T-helper 22 cell (primary cell): Measurements from ENCODE around the gene NXNL2.

Experiments
- DNase-seq: peaks from one replicate; pipeline ENCODE4 v3.0.0-alpha.2; 2020; ENCODE audit warnings: low read depth

Gene NXNL2

GRCh38 chr9:88578121-88579049 lies 43.4 kb downstream of the NXNL2 start:
- DNase-seq = peak; percentile 8

GRCh38 chr9:88579050-88579715 lies 44.2 kb downstream of the NXNL2 start:
- no peak for DNase-seq

- no peak for DNase-seq
Measured at GRCh38 chr9:88580961-88581360, 46.0 kb downstream of the NXNL2 start.

- no peak for DNase-seq
Measured at GRCh38 chr9:88583901-88584596, 49.1 kb downstream of the NXNL2 start.

GRCh38 chr9:88585426-88585825 lies 50.4 kb downstream of the NXNL2 start:
- DNase-seq = no peak

GRCh38 chr9:88586452-88586851 lies 51.5 kb downstream of the NXNL2 start:
- DNase-seq = no peak

- DNase-seq = no peak
Measured at GRCh38 chr9:88587182-88587581, 52.2 kb downstream of the NXNL2 start.

GRCh38 chr9:88587885-88588649 lies 53.1 kb downstream of the NXNL2 start:
- DNase-seq = no peak

GRCh38 chr9:88589656-88590055 lies 54.7 kb downstream of the NXNL2 start:
- DNase-seq = no peak

GRCh38 chr9:88590558-88591146 lies 55.7 kb downstream of the NXNL2 start:
- no peak for DNase-seq

GRCh38 chr9:88593537-88594185 lies 58.7 kb downstream of the NXNL2 start:
- DNase-seq = no peak
